WTC11 (cell line): ENCODE measurements around the gene PTPRN. TPM values are rescaled to one million over a fixed set of nuclear protein-coding genes. Genes with fewer than 3 reads are reported as not detected.

Experiments used
- ATAC-seq: fragments of 200-7000 bp; cut with Tn5 transposase; 2 replicates; pipeline ENCODE4 v1.10.0; 2021; ENCODE audit warnings: mild to moderate bottlenecking, moderate library complexity
- CTCF ChIA-PET: fragments of 300-600 bp; sonication (Branson Sonifier 250); formaldehyde crosslinking; loops from one replicate; lab custom pipeline; 2021; ENCODE audit warnings: antibody characterized with exemption; lab: Charles Lee
- POLR2A ChIA-PET: fragments of 350-600 bp; sonication (Branson Sonifier 250); formaldehyde crosslinking; loops from one replicate; lab custom pipeline; 2021; ENCODE audit warnings: antibody characterized with exemption; lab: Charles Lee
- DNase-seq: peaks from one replicate; pipeline ENCODE4 v3.0.0; 2021; ENCODE audit warnings: low spot score
- H3K27ac Mint-ChIP-seq: 2 replicates; pipeline ENCODE4 v1.8.0; 2021; ENCODE audit warnings: mixed read lengths
- H3K27me3 Mint-ChIP-seq: 2 replicates; pipeline ENCODE4 v1.8.0; 2021; ENCODE audit warnings: low read depth, mild to moderate bottlenecking, moderate library complexity, mixed read lengths
- H3K36me3 Mint-ChIP-seq: 2 replicates; pipeline ENCODE4 v1.8.0; 2021; ENCODE audit warnings: mixed read lengths
- H3K4me1 Mint-ChIP-seq: 2 replicates; pipeline ENCODE4 v1.8.0; 2022; ENCODE audit warnings: mixed read lengths
- H3K4me3 Mint-ChIP-seq: 2 replicates; pipeline ENCODE4 v1.8.0; 2021; ENCODE audit warnings: mild to moderate bottlenecking, moderate library complexity, mixed read lengths
- H3K9me3 Mint-ChIP-seq: 2 replicates; pipeline ENCODE4 v1.8.0; 2021; ENCODE audit warnings: mixed read lengths
- ATF3 ChIP-seq: sonication (generic); formaldehyde crosslinking; conservative IDR thresholded peaks from 2 replicates; pipeline ENCODE4 v1.8.1; 2022; ENCODE audit warnings: mild to moderate bottlenecking, missing genetic modification reagents
- CREB1 ChIP-seq: sonication (generic); formaldehyde crosslinking; IDR thresholded peaks from 2 replicates; pipeline ENCODE4 v1.8.0; 2023; ENCODE audit warnings: mild to moderate bottlenecking, missing genetic modification reagents
- CTCF ChIP-seq: fragments of 200-600 bp; IDR thresholded peaks from 2 replicates; pipeline ENCODE4 v1.8.0; 2022; ENCODE audit warnings: antibody characterized with exemption
- E2F5 ChIP-seq: sonication (generic); formaldehyde crosslinking; IDR thresholded peaks from 2 replicates; pipeline ENCODE4 v1.8.1; 2022; ENCODE audit warnings: mild to moderate bottlenecking, moderate library complexity, missing genetic modification reagents
- FOXP4 ChIP-seq: sonication (generic); formaldehyde crosslinking; IDR thresholded peaks from 2 replicates; pipeline ENCODE4 v1.8.0; 2022; ENCODE audit warnings: mild to moderate bottlenecking, missing genetic modification reagents
- IRF1 ChIP-seq: sonication (generic); formaldehyde crosslinking; IDR thresholded peaks from 2 replicates; pipeline ENCODE4 v1.8.0; 2023; ENCODE audit warnings: missing genetic modification reagents
- IRF2 ChIP-seq: sonication (generic); formaldehyde crosslinking; IDR thresholded peaks from 2 replicates; pipeline ENCODE4 v1.8.0; 2022; ENCODE audit warnings: low read depth, missing genetic modification reagents, borderline replicate concordance
- PREB ChIP-seq: sonication (generic); formaldehyde crosslinking; IDR thresholded peaks from 2 replicates; pipeline ENCODE4 v1.8.1; 2022; ENCODE audit warnings: mild to moderate bottlenecking, missing genetic modification reagents, moderate library complexity, borderline replicate concordance
- USF1 ChIP-seq: sonication (generic); formaldehyde crosslinking; IDR thresholded peaks from 2 replicates; pipeline ENCODE4 v1.8.0; 2022; ENCODE audit warnings: mild to moderate bottlenecking, missing genetic modification reagents
- ZBTB21 ChIP-seq: sonication (generic); formaldehyde crosslinking; IDR thresholded peaks from 2 replicates; pipeline ENCODE4 v1.8.1; 2023; ENCODE audit warnings: mild to moderate bottlenecking, missing genetic modification reagents, borderline replicate concordance
- ZNF232 ChIP-seq: sonication (generic); formaldehyde crosslinking; IDR thresholded peaks from 2 replicates; pipeline ENCODE4 v1.8.0; 2022; ENCODE audit warnings: mild to moderate bottlenecking, missing genetic modification reagents
- ZNF396 ChIP-seq: fragments of 250-450 bp; sonication (Bioruptor Pico); IDR thresholded peaks from 2 replicates; pipeline ENCODE4 v1.8.0; 2021; ENCODE audit warnings: mild to moderate bottlenecking, moderate library complexity, borderline replicate concordance
- ZNF416 ChIP-seq: fragments of 250-450 bp; sonication (Bioruptor Pico); IDR thresholded peaks from 2 replicates; pipeline ENCODE4 v1.9.0; 2021; ENCODE audit warnings: mild to moderate bottlenecking, inconsistent platforms
- ZNF512 ChIP-seq: sonication (generic); formaldehyde crosslinking; IDR thresholded peaks from 2 replicates; pipeline ENCODE4 v1.8.1; 2022; ENCODE audit warnings: missing genetic modification reagents, borderline replicate concordance
- total RNA-seq: library from RNA; stranded (reverse); gene quantifications from 3 replicates; pipeline ENCODE4 v1.2.3, GENCODE V29; 2021

Gene PTPRN
- total RNA-seq, 1 experiment from 2014 or later: 3.8 TPM

- Mint-ChIP-seq H3K4me1 (peaks cover 11% of the 10 kb centered on the region), H3K27me3 (no peaks in the 10 kb centered on the region; the same call in 1 of the 2 replicates), H3K9me3 (no peaks in the 10 kb centered on the region), H3K4me3 (peak overlapping the region; percentile 32), H3K36me3 (peaks cover 8% of the 10 kb centered on the region; the same call in 1 of the 2 replicates), H3K27ac (peak overlapping the region; percentile 26; the same call in 1 of the 2 replicates)
- ChIA-PET POLR2A (interaction anchor here (1.2 to 2.1 kb wide), 2 partner anchors 9 to 41 kb away, joined by 3 to 5 read pairs; partner anchors contain the start of genes GLB1L and STK16), CTCF (interaction anchor here (0.6 to 3.4 kb wide), 13 partner anchors 8 to 290 kb away, joined by 3 to 62 read pairs (median 5); partner anchors contain the start of genes SPEG and TUBA4B)
- ATAC-seq (peak; percentile 97), DNase-seq (peak; percentile 78)
- no peak for TF ChIP-seq PREB (CRISPR knock-in tag)
- no peak for TF ChIP-seq E2F5 (CRISPR knock-in tag)
- TF ChIP-seq ZBTB21 (CRISPR knock-in tag): no peak
- TF ChIP-seq IRF2 (CRISPR knock-in tag): no peak
- TF ChIP-seq USF1 (CRISPR knock-in tag): no peak
- no peak for TF ChIP-seq IRF1 (CRISPR knock-in tag)
- TF ChIP-seq CREB1 (CRISPR knock-in tag): no peak
- no peak for TF ChIP-seq ZNF396 (CRISPR knock-in tag)
- TF ChIP-seq CTCF: no peak
- TF ChIP-seq ZNF416 (CRISPR knock-in tag): no peak
- TF ChIP-seq FOXP4: no peak
- no peak for TF ChIP-seq ZNF512 (CRISPR knock-in tag)
- no peak for TF ChIP-seq ZNF232 (CRISPR knock-in tag)
- no peak for TF ChIP-seq ATF3 (CRISPR knock-in tag)
Measured at GRCh38 chr2:219285894-219286425, 23.2 kb downstream of the PTPRN start.
